Coronary artery (tissue), 2 donors: Measurements from ENCODE around the gene PRRT1.
A peak's percentile ranks its signal among the peaks of the same experiment; 100 is the strongest.

Experiments
- DNase-seq: peaks from one replicate; pipeline ENCODE4 v3.0.0-alpha.2; 2017; ENCODE audit warnings: low spot score
- H3K27ac ChIP-seq, 2 donors: fragments of 200-600 bp; sonication (generic); one replicate each; pipeline ENCODE4 v1.5.1; 2016 to 2019
- H3K4me3 ChIP-seq: fragments of 200-600 bp; sonication (generic); 2 replicates; pipeline ENCODE4 v1.5.1; 2016; ENCODE audit warnings: mild to moderate bottlenecking, moderate library complexity
- TF ChIP-seq, protein P1 (sequence below): fragments of 200-600 bp; sonication (generic); IDR thresholded peaks from one replicate; pipeline ENCODE4 v1.5.1; 2019; ENCODE audit warnings: antibody characterized with exemption

The PRRT1 gene

DNA sequence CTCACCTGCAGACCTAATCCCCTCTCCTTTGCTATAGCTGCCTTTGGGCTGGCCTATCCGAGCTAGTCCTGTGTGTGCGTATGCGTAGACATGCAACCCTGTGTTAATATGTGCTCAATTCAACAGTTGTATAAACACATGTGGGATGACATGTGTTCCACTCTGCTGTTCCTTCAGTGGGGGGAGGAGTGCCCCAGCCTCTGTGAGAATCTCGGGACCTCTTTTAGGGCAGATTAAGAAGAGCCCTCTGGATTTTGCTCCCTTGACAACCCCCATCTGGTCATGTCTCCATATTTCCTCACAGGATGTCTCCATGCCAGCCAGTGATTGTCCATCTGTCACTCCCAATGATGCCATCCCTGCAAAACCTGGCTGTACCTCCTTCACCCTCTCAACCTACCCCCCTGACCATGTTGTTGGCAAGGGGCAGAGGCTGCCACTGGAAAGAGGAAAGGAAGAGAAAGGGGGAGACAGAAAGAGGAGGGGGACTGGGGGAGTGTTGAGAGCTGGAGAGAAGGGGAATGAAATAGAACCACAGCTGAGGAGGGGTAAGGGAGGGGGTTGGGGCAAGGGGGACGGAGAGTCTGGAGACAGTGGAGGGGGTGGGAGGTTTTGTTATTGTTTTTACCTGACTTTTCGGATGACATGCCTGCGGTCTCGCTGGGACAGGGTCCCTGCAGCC is 417 bp downstream of the PRRT1 start:
- TF ChIP-seq, protein P1, sequence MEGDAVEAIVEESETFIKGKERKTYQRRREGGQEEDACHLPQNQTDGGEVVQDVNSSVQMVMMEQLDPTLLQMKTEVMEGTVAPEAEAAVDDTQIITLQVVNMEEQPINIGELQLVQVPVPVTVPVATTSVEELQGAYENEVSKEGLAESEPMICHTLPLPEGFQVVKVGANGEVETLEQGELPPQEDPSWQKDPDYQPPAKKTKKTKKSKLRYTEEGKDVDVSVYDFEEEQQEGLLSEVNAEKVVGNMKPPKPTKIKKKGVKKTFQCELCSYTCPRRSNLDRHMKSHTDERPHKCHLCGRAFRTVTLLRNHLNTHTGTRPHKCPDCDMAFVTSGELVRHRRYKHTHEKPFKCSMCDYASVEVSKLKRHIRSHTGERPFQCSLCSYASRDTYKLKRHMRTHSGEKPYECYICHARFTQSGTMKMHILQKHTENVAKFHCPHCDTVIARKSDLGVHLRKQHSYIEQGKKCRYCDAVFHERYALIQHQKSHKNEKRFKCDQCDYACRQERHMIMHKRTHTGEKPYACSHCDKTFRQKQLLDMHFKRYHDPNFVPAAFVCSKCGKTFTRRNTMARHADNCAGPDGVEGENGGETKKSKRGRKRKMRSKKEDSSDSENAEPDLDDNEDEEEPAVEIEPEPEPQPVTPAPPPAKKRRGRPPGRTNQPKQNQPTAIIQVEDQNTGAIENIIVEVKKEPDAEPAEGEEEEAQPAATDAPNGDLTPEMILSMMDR = no peak
- H3K4me3 ChIP-seq = peak overlapping the region; percentile 97
- DNase-seq = no peak
- H3K27ac ChIP-seq = peak overlapping the region in 1 of 2 donors; percentile 93

GRCh38 chr6:32149932-32150870 is 1.5 kb downstream of the PRRT1 start:
- Histone ChIP-seq H3K27ac (peak overlapping the region in 1 of 2 donors; percentile 93), H3K4me3 (peak overlapping the region; percentile 97)
- no peak for DNase-seq
- TF ChIP-seq, protein P1 = no peak

- DNase-seq = no peak
- TF ChIP-seq, protein P1 = no peak
- no peak overlapping the region for H3K27ac ChIP-seq
- peak overlapping the region; percentile 9 for H3K4me3 ChIP-seq
These were observed 2.5 kb downstream of the PRRT1 start for GRCh38 chr6:32149092-32149755.

DNA sequence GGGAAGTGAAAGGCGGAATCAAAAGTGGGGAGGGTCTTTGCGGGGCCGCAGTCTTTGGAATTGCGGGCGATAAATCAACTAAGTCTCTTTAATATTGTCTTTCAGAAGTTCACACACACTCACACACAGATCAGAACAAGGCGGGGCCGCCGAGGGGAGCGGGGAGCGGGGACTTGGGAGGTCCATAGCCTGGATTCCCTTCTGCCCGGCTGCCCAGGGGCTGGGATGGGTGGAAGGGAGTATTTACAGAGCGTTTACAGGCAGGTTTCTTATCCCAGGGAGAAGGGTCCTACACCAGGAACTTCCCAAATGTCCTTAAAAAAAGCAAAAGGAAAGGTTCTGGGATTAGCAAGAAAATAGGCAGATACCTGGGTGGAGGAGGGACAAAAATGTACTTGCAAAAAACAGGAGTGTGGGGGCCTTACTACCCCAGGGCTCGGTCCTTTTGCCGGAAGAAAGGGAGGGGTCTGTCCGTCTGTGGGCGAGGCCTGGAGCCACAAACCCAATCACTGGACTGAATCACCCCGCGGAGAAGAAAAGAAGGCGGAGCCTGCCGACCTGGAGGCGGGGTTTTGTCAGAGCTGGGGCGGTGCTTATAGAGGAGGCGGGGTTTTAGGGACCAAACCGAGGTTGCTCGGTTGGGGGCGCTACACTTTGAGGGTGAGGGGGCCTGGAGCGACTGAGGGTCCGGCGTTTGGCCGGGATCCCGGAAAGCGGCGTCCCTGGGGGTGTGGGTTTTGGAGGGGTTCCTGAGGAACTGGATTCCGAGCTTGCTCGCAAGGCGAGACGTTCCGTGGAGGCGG is 3.2 kb downstream of the PRRT1 start:
- Histone ChIP-seq H3K4me3 (peak overlapping the region; percentile 9), H3K27ac (no peak overlapping the region)
- no peak for DNase-seq
- TF ChIP-seq, protein P1 = no peak

DNA sequence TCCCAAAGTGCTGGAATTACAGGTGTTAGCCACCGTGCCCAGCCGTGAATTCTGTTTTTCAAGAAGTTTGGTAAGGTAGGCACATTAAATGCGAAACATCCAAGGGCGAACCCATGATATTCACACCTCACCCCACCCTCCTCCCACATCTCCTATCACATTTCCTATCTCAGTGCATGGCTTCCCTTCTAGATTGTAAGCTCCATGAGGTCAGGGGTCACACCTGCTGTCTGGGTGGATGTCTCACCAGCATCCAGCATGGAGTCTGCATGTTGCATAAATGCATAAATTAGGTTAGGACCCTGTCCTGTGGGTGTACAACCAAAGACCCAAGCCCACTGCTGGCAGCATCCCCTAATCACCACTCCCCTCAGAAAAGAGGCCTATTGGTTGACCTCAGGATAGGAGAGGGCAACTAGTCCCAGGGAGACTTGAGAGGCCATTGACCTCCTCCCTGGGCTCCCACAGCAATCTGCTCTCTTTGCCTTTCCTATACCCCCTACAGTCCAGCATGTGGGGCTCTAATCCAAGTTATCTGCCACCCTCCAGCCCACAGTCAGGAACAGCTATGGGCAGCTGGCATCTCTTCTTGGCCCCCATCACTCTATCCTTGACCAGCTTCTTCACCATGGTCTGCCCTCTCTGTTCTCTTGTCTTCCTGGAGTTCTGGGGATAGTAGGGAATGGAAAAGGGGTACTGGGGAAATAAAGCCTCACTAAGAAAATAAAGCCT is 4.2 kb downstream of the PRRT1 start:
- Histone ChIP-seq H3K4me3 (no peak overlapping the region), H3K27ac (no peak overlapping the region)
- DNase-seq = no peak
- TF ChIP-seq, protein P1 = no peak

GRCh38 chr6:32146687-32147086 is 5.1 kb downstream of the PRRT1 start:
- H3K27ac ChIP-seq = no peak overlapping the region
- TF ChIP-seq, protein P1 = no peak
- DNase-seq = no peak
- no peak overlapping the region for H3K4me3 ChIP-seq
